Esophagus muscularis mucosa (tissue), 4 donors: ENCODE data around the gene ZNF319.

Experiments used
- CTCF ChIP-seq, 3 experiments: fragments of 200-600 bp in 2 of 3; fragments of 450-650 bp in 1 of 3; sonication (generic) in 2 of 3; IDR thresholded peaks; one replicate each; pipeline ENCODE4 v1.5.1; 2017 to 2019; ENCODE audit warnings: antibody characterized with exemption in 3 of 3, mild to moderate bottlenecking in 2 of 3, moderate library complexity in 1 of 3
- EP300 ChIP-seq: sonication (generic); formaldehyde crosslinking; IDR thresholded peaks from one replicate; pipeline ENCODE4 v1.6.1; 2017; ENCODE audit warnings: antibody characterized with exemption
- POLR2A ChIP-seq: fragments of 450-650 bp; IDR thresholded peaks from one replicate; pipeline ENCODE4 v1.6.1; 2017; ENCODE audit warnings: antibody characterized with exemption, moderate library complexity, mild to moderate bottlenecking, low read depth
- POLR2AphosphoS5 ChIP-seq, 2 donors: sonication (generic); formaldehyde crosslinking; IDR thresholded peaks; one replicate each; pipeline ENCODE4 v1.6.1; 2017; ENCODE audit warnings: antibody characterized with exemption in 2 of 2

DNA sequence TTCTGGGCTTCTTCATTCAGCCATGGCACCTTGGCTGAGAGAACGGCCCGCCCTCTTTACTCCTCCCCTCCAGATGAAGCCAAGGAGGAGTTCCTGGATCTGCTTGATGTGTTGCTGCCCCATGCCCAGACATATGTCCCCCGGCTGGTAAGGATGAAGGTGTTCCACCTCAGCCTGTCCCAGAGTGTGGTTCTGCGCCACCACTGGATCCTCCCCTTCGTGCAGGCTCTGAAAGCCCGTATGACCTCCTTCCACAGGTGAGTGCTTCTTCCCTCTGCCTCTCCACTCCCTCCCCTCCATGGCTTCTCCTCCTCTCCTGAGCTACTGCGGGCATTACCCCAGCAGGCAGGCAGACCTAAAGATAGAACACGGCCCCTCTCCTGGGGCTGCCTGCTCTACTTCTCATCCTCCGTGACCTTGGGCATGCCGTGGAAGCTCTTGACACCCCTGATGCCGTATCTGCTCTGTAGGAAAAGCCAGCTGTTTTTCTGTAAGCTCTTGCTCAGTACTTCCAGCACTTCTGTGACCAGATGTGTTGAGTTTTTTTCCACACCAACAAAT is 9.5 kb upstream of the ZNF319 start:
- TF ChIP-seq CTCF (IDR thresholded peaks at IDR 0.05) (no peak), POLR2A (no peak), EP300 (no peak), POLR2AphosphoS5 (IDR thresholded peaks at IDR 0.05) (no peak)
